Thyroid gland (tissue), 4 donors: ENCODE data around the gene ZBTB40.

Experiments used
- POLR2A ChIP-seq, 2 donors: fragments of 450-650 bp; IDR thresholded peaks; one replicate each; pipeline ENCODE4 v1.6.1; 2017; ENCODE audit warnings: antibody characterized with exemption in 2 of 2, mild to moderate bottlenecking in 2 of 2, moderate library complexity in 1 of 2
- TF ChIP-seq, protein P1 (sequence below), 6 experiments: fragments of 200-600 bp in 3 of 6; fragments of 450-650 bp in 3 of 6; sonication (generic) in 3 of 6; IDR thresholded peaks; one replicate each; pipeline ENCODE4 v1.5.1; 2016 to 2019; ENCODE audit warnings: antibody characterized with exemption in 6 of 6, mild to moderate bottlenecking in 2 of 6, inconsistent platforms in 1 of 6, moderate library complexity in 1 of 6

DNA sequence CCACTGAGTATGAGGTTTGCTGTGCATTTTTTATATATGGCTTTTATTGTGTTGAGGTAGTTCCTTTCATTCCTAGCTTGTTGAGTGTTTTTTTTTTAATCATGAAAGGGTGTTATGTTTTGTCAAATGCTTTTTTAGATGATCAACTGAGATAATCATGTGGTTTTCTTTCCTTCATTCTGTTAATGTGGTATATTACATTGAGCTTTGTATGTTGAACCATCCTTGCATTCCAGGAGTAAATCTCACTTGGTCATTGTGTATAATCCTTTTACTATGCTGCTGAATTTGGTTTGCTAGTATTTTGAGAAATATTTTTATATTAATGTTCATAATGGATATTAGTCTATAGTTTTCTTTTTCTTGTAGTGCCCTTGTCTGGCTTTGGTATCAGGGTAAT lies 11.1 kb upstream of the ZBTB40 start:
- no peak for TF ChIP-seq POLR2A (IDR thresholded peaks at IDR 0.05)
- TF ChIP-seq, protein P1, sequence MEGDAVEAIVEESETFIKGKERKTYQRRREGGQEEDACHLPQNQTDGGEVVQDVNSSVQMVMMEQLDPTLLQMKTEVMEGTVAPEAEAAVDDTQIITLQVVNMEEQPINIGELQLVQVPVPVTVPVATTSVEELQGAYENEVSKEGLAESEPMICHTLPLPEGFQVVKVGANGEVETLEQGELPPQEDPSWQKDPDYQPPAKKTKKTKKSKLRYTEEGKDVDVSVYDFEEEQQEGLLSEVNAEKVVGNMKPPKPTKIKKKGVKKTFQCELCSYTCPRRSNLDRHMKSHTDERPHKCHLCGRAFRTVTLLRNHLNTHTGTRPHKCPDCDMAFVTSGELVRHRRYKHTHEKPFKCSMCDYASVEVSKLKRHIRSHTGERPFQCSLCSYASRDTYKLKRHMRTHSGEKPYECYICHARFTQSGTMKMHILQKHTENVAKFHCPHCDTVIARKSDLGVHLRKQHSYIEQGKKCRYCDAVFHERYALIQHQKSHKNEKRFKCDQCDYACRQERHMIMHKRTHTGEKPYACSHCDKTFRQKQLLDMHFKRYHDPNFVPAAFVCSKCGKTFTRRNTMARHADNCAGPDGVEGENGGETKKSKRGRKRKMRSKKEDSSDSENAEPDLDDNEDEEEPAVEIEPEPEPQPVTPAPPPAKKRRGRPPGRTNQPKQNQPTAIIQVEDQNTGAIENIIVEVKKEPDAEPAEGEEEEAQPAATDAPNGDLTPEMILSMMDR (IDR thresholded peaks at IDR 0.05): no peak
